IPS DF 19.7 (cell line): ENCODE measurements around the gene FLRT2.

Experiments
- DNase-seq: peaks from one replicate; pipeline ENCODE4 v3.0.0-alpha.2; 2013; ENCODE audit warnings: low read depth, low spot score

Gene FLRT2

GRCh38 chr14:85660243-85660922, 130.4 kb downstream of the FLRT2 start:
- no peak for DNase-seq

- no peak for DNase-seq
These were observed 132.2 kb downstream of the FLRT2 start for GRCh38 chr14:85662096-85662495.

- no peak for DNase-seq
These were observed 133.3 kb downstream of the FLRT2 start for GRCh38 chr14:85663256-85663655.

- DNase-seq: no peak
These were observed 133.7 kb downstream of the FLRT2 start for GRCh38 chr14:85663667-85664066.

GRCh38 chr14:85675957-85676356, 146.0 kb downstream of the FLRT2 start:
- DNase-seq: no peak

- DNase-seq: no peak
These were observed 157.0 kb downstream of the FLRT2 start for GRCh38 chr14:85686908-85687307.

GRCh38 chr14:85687456-85687855, 157.5 kb downstream of the FLRT2 start:
- DNase-seq: no peak

GRCh38 chr14:85688006-85688405, 158.1 kb downstream of the FLRT2 start:
- DNase-seq: no peak

- DNase-seq: no peak
These were observed 165.4 kb downstream of the FLRT2 start for GRCh38 chr14:85695300-85695699.

GRCh38 chr14:85701116-85701515, 171.2 kb downstream of the FLRT2 start:
- no peak for DNase-seq

GRCh38 chr14:85701763-85702162, 171.8 kb downstream of the FLRT2 start:
- DNase-seq: no peak

GRCh38 chr14:85702191-85702590, 172.2 kb downstream of the FLRT2 start:
- no peak for DNase-seq

GRCh38 chr14:85702997-85703396, 173.1 kb downstream of the FLRT2 start:
- no peak for DNase-seq
